GM23338 (cell line): ENCODE results near the gene GNAI2. TPM values are rescaled to one million over a fixed set of nuclear protein-coding genes. Genes with fewer than 3 reads are reported as not detected.
A peak's percentile ranks its signal among the peaks of the same experiment; 100 is the strongest.

Experiments
- ATAC-seq: fragments of 200-7000 bp; cut with Tn5 transposase; 3 replicates; pipeline ENCODE4 v1.9.1; 2020
- DNase-seq: peaks from one replicate; pipeline ENCODE4 v3.0.0-alpha.2; 2015; ENCODE audit warnings: low spot score
- H2AFZ ChIP-seq: fragments of 200-600 bp; sonication (generic); 2 replicates; pipeline ENCODE4 v1.8.0; 2016; ENCODE audit warnings: antibody characterized with exemption, mild to moderate bottlenecking, moderate library complexity
- H3F3A ChIP-seq: fragments of 200-600 bp; sonication (generic); replicated peaks from 2 replicates; pipeline ENCODE4 v1.8.0; 2017; ENCODE audit warnings: antibody characterized with exemption, mixed run types, low read depth
- H3K27ac ChIP-seq: fragments of 200-600 bp; sonication (generic); 2 replicates; pipeline ENCODE4 v1.6.1; 2016; ENCODE audit warnings: low read depth
- H3K27me3 ChIP-seq: fragments of 200-600 bp; sonication (generic); 2 replicates; pipeline ENCODE4 v1.8.0; 2016; ENCODE audit warnings: mild to moderate bottlenecking, mixed run types, moderate library complexity; ENCODE audit not compliant: insufficient read depth
- H3K36me3 ChIP-seq: fragments of 200-600 bp; sonication (generic); 2 replicates; pipeline ENCODE4 v1.8.0; 2016; ENCODE audit warnings: mild to moderate bottlenecking; ENCODE audit not compliant: insufficient read depth
- H3K4me1 ChIP-seq: fragments of 200-600 bp; sonication (generic); 2 replicates; pipeline ENCODE4 v1.8.0; 2016; ENCODE audit warnings: mild to moderate bottlenecking, moderate library complexity; ENCODE audit not compliant: insufficient read depth
- H3K4me2 ChIP-seq: fragments of 200-600 bp; sonication (generic); 2 replicates; pipeline ENCODE4 v1.7.1; 2017; ENCODE audit warnings: mixed run types
- H3K4me3 ChIP-seq: fragments of 200-600 bp; sonication (generic); 2 replicates; pipeline ENCODE4 v1.6.1; 2016; ENCODE audit warnings: mixed run types
- H3K79me2 ChIP-seq: fragments of 200-600 bp; sonication (generic); replicated peaks from 2 replicates; pipeline ENCODE4 v1.8.0; 2017; ENCODE audit warnings: mild to moderate bottlenecking; ENCODE audit not compliant: insufficient read depth
- H3K9me2 ChIP-seq: fragments of 200-600 bp; sonication (generic); 2 replicates; pipeline ENCODE4 v1.8.0; 2017; ENCODE audit not compliant: insufficient read depth
- H4K20me1 ChIP-seq: fragments of 200-600 bp; sonication (generic); replicated peaks from 2 replicates; pipeline ENCODE4 v1.8.0; 2017; ENCODE audit warnings: mild to moderate bottlenecking; ENCODE audit not compliant: insufficient read depth
- H3K27ac Mint-ChIP-seq: 2 replicates; pipeline ENCODE4 v1.8.0; 2020; ENCODE audit warnings: inconsistent platforms, mild to moderate bottlenecking, moderate library complexity, mixed read lengths
- H3K27me3 Mint-ChIP-seq: 3 replicates; pipeline ENCODE4 v1.8.0; 2022; ENCODE audit warnings: low read depth, mild to moderate bottlenecking, moderate library complexity, mixed read lengths, inconsistent platforms; ENCODE audit not compliant: insufficient read depth, poor library complexity
- H3K36me3 Mint-ChIP-seq: 3 replicates; pipeline ENCODE4 v1.8.0; 2021; ENCODE audit warnings: low read depth, mild to moderate bottlenecking, inconsistent platforms, moderate library complexity, mixed read lengths
- H3K4me1 Mint-ChIP-seq: 3 replicates; pipeline ENCODE4 v1.8.0; 2020; ENCODE audit warnings: mild to moderate bottlenecking, inconsistent platforms, mixed read lengths
- H3K4me3 Mint-ChIP-seq: 3 replicates; pipeline ENCODE4 v1.8.0; 2021; ENCODE audit warnings: moderate library complexity, mild to moderate bottlenecking, inconsistent platforms, mixed read lengths
- H3K9me3 Mint-ChIP-seq: 3 replicates; pipeline ENCODE4 v1.8.0; 2020; ENCODE audit warnings: moderate library complexity, mild to moderate bottlenecking, inconsistent platforms, mixed read lengths
- EZH2 ChIP-seq: fragments of 200-600 bp; sonication (generic); IDR thresholded peaks from one replicate; pipeline ENCODE4 v1.8.0; 2017; ENCODE audit warnings: antibody characterized with exemption, mild to moderate bottlenecking, low read depth; ENCODE audit not compliant: unreplicated experiment
- POLR2AphosphoS5 ChIP-seq: IDR thresholded peaks from 2 replicates; pipeline ENCODE4 v1.6.1; 2016; ENCODE audit warnings: antibody characterized with exemption, low read depth
- REST ChIP-seq: IDR thresholded peaks from one replicate; pipeline ENCODE4 v1.6.1; 2018; ENCODE audit warnings: antibody characterized with exemption; ENCODE audit not compliant: unreplicated experiment
- ZNF331 ChIP-seq: fragments of 250-450 bp; sonication (Bioruptor Pico); IDR thresholded peaks from 2 replicates; pipeline ENCODE4 v1.5.0; 2020; ENCODE audit warnings: low read depth, mild to moderate bottlenecking, moderate library complexity
- polyA plus RNA-seq: library from polyadenylated mRNA; unstranded; fragments of >200 nt; fragmentation: Nextera tagmentation; extraction: Ambion mirVana; gene quantifications from 2 replicates; pipeline ENCODE4 v1.2.1, GENCODE V29; 2016
- total RNA-seq: library from RNA; depleted of rRNA; stranded (reverse); fragments of >200 nt; shearing (Covaris generic); gene quantifications from 2 replicates; pipeline ENCODE4 v1.2.3, GENCODE V29; 2014
- TF ChIP-seq, protein P1 (sequence below): IDR thresholded peaks from 2 replicates; pipeline ENCODE4 v1.6.1; 2016; ENCODE audit warnings: antibody characterized with exemption
- TF ChIP-seq, protein P2 (sequence below): fragments of 250-450 bp; sonication (Bioruptor Pico); IDR thresholded peaks from 2 replicates; pipeline ENCODE4 v1.5.0; 2020; ENCODE audit warnings: mild to moderate bottlenecking, moderate library complexity

The GNAI2 gene
- total and polyA plus RNA-seq, 2 experiments from 2014 or later: 138 to 153 TPM

DNA sequence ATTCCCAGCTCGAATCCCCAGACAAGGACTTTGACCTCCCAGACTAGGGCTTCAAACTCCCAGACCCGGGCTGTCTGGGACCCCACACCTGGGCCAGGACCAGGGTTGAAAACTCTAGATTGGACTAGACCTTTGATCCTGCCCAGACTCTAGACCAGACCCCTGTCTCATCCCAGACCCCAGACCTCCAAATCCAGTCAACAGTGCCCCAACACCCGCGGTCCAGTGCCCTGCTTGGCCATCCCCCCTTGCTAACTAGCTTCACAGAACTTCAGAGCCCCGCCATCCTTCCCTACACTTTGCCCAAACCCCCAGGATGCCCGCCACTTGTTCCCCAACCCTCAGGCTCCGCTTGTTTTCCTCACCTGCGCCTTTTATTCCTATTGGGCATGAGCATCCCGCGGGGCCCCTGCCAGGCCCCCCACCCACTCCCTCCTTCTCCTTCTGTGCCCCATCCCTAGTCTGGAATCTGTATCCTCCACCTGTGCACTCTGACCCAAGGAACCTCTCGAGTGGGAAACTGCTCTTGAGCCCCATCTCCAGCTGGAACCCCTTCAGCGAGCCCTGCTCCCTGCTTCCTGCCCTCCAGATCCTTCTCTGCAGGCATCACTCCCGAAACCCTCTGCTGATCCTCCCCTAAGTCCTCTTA lies 604 bp downstream of the GNAI2 start (continued):
- TF ChIP-seq, protein P1, sequence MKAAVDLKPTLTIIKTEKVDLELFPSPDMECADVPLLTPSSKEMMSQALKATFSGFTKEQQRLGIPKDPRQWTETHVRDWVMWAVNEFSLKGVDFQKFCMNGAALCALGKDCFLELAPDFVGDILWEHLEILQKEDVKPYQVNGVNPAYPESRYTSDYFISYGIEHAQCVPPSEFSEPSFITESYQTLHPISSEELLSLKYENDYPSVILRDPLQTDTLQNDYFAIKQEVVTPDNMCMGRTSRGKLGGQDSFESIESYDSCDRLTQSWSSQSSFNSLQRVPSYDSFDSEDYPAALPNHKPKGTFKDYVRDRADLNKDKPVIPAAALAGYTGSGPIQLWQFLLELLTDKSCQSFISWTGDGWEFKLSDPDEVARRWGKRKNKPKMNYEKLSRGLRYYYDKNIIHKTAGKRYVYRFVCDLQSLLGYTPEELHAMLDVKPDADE: no peak
- TF ChIP-seq EZH2 (no peak), POLR2AphosphoS5 (no peak)
- TF ChIP-seq, protein P2, sequence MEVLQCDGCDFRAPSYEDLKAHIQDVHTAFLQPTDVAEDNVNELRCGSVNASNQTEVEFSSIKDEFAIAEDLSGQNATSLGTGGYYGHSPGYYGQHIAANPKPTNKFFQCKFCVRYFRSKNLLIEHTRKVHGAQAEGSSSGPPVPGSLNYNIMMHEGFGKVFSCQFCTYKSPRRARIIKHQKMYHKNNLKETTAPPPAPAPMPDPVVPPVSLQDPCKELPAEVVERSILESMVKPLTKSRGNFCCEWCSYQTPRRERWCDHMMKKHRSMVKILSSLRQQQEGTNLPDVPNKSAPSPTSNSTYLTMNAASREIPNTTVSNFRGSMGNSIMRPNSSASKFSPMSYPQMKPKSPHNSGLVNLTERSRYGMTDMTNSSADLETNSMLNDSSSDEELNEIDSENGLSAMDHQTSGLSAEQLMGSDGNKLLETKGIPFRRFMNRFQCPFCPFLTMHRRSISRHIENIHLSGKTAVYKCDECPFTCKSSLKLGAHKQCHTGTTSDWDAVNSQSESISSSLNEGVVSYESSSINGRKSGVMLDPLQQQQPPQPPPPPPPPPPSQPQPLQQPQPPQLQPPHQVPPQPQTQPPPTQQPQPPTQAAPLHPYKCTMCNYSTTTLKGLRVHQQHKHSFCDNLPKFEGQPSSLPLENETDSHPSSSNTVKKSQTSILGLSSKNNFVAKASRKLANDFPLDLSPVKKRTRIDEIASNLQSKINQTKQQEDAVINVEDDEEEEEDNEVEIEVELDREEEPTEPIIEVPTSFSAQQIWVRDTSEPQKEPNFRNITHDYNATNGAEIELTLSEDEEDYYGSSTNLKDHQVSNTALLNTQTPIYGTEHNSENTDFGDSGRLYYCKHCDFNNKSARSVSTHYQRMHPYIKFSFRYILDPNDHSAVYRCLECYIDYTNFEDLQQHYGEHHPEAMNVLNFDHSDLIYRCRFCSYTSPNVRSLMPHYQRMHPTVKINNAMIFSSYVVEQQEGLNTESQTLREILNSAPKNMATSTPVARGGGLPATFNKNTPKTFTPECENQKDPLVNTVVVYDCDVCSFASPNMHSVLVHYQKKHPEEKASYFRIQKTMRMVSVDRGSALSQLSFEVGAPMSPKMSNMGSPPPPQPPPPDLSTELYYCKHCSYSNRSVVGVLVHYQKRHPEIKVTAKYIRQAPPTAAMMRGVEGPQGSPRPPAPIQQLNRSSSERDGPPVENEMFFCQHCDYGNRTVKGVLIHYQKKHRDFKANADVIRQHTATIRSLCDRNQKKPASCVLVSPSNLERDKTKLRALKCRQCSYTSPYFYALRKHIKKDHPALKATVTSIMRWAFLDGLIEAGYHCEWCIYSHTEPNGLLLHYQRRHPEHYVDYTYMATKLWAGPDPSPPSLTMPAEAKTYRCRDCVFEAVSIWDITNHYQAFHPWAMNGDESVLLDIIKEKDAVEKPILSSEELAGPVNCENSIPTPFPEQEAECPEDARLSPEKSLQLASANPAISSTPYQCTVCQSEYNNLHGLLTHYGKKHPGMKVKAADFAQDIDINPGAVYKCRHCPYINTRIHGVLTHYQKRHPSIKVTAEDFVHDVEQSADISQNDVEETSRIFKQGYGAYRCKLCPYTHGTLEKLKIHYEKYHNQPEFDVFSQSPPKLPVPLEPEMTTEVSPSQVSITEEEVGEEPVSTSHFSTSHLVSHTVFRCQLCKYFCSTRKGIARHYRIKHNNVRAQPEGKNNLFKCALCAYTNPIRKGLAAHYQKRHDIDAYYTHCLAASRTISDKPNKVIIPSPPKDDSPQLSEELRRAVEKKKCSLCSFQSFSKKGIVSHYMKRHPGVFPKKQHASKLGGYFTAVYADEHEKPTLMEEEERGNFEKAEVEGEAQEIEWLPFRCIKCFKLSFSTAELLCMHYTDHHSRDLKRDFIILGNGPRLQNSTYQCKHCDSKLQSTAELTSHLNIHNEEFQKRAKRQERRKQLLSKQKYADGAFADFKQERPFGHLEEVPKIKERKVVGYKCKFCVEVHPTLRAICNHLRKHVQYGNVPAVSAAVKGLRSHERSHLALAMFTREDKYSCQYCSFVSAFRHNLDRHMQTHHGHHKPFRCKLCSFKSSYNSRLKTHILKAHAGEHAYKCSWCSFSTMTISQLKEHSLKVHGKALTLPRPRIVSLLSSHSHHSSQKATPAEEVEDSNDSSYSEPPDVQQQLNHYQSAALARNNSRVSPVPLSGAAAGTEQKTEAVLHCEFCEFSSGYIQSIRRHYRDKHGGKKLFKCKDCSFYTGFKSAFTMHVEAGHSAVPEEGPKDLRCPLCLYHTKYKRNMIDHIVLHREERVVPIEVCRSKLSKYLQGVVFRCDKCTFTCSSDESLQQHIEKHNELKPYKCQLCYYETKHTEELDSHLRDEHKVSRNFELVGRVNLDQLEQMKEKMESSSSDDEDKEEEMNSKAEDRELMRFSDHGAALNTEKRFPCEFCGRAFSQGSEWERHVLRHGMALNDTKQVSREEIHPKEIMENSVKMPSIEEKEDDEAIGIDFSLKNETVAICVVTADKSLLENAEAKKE (CRISPR knock-in tag): no peak

- no peaks in the 10 kb centered on the region for H3K36me3 ChIP-seq
- H3K9me2 ChIP-seq: no peaks in the 10 kb centered on the region
- peak; percentile 5 for ATAC-seq
- H2AFZ ChIP-seq: no peak overlapping the region
- peaks cover 53% of the 10 kb centered on the region for H3K4me1 ChIP-seq
- Mint-ChIP-seq H3K4me3 (peak overlapping the region; percentile 97), H3K27me3 (peaks cover 17% of the 10 kb centered on the region), H3K36me3 (no peaks in the 10 kb centered on the region; the same call in 2 of the 3 replicates), H3K27ac (peak overlapping the region; percentile 93), H3K9me3 (no peaks in the 10 kb centered on the region), H3K4me1 (peaks cover 58% of the 10 kb centered on the region)
- H3F3A ChIP-seq: peaks cover 35% of the 10 kb centered on the region
- H3K27me3 ChIP-seq: no peaks in the 10 kb centered on the region
- peak overlapping the region; percentile 90 for H3K27ac ChIP-seq
- DNase-seq: peak; percentile 37
- H3K4me2 ChIP-seq: peak overlapping the region; percentile 84
- peaks cover 38% of the 10 kb centered on the region for H4K20me1 ChIP-seq
- H3K79me2 ChIP-seq: peaks cover 61% of the 10 kb centered on the region
- peak overlapping the region; percentile 90 for H3K4me3 ChIP-seq
- TF ChIP-seq ZNF331 (CRISPR knock-in tag): no peak
- TF ChIP-seq, protein P1: no peak
- TF ChIP-seq EZH2: no peak
- TF ChIP-seq REST: no peak
Measured at GRCh38 chr3:50237133-50237651, 1.2 kb downstream of the GNAI2 start.
